CD1c-positive myeloid dendritic cell (primary cell): ENCODE results near the gene TUBE1.

Experiments
- DNase-seq: peaks from one replicate; pipeline ENCODE4 v3.0.0-alpha.2; 2016; ENCODE audit errors: extremely low spot score

Gene TUBE1

DNA sequence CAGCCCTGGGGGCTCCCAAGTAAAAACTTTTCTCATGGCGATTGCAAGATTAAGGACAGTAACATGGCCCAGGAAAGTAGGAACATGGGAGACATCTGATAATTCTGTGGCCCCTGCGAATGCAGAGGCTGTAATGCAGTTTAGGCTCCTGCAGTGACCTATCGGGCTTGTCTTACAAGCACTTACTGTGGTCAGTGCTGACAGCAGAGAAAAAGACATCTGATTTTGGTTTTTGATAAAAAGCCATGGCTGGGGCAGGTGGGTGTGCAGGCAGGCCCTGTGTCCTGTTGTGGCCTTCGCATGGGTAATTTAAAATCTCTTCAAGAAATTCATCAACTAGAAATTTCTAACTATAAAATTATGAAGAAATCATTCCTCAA, 52.7 kb downstream of the TUBE1 start:
- no peak for DNase-seq

DNA sequence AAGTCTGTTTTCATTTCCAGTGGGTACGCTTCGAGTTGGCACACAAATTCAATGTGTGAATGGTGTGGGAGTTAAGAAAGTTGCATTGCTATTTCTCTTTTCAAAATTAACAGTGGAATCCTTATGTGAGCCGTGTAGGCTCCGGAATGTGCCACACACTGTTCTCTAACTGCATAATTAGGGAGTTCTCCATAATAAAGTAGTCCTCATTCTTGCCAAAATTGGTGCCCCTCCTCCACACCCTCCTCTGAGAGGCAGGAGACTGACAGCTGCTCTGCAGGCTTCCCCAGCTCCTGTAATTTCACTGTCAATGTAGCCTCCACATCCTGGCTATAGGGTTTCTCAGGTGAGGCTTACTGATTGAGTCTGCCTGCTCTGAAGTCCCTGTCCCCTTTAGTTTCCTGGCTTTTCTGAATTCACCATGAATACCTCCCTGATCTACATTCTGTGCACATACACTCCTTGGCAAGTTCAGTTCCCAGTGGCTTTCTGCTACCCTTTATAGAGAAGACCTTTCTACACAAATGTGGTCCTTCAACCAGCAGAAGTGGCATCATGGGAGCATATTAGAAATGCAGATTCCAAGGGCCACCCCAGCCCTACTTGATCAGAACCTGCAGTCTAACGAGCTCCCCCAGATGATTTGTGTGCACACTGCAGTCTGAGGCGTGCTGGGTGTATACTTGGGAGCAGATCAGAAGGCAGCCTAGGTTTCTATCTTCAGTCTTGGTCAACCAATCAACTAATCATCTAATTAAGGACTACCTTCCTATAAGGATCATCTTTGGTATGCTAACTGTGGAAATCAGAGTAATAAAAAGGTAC, 53.3 kb downstream of the TUBE1 start:
- DNase-seq = no peak

DNA sequence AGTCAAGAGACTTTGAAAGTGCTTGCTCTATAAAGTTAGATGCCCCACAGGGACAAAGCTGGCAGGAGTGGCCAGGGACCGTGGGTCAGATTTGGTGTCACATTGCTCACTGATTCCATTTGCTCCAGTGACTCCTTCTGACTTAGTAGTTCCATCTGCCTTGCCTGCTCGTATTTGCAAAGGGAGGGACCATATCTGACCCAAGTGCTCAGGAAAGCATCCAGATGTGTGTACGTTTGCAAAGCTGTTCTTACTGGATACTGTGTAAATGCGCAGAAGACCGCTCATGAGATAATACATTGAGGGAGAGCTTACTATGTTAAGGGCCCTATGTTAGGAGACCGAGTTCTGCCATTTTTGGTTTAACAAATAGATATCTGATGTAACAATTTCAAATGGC, 54.6 kb downstream of the TUBE1 start:
- DNase-seq = no peak

DNA sequence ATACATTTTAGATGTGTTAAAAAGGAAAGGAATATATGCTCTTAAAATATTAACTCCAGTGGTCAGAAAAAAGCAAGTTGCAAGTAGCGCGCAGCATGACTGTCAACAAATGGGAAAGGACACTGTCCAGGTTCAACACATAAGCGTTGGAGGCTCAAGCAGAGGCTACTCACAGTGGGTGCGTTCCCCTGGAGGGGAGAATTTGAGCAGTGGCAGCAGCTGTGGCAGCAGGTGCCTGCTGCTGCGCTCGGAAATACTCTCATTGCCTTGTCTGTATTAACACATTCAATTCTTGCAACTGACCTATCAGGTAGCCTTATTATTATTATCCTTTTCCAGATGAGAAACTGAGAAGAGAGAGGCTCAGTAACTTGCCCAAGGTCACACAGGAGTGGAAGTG, 55.3 kb downstream of the TUBE1 start:
- no peak for DNase-seq

DNA sequence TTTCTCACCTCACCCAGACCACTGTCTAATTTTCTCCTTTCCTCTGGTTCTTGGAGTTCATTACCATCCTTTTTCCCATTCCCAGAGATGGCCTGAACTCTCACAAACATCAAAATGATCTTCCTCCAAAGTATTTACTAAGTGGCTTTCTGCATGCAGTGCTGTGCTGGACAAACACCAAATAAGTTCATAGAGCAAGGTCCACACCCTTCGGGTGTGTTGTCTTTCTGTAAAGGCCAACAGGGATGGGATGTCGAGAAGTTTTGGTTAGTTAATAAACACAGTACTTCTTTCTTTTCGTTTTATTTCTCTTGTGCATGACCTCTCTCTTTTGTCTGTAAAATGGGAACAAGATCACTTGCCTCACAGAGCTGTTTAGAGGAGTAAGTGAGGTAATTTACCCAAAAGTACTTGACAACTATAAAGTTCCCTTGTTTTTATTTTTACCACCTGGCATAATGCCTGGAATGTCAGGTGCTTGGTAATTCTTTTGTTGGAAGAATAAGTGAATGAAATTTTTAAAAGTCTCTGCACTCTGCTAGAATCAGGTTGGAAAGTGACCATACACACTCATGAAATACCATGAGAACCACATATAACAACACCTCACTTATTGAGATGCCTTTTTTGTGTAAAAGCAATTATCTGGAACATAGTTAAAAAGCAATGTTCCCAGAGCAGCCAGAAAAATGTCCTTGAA, 56.2 kb downstream of the TUBE1 start:
- no peak for DNase-seq

DNA sequence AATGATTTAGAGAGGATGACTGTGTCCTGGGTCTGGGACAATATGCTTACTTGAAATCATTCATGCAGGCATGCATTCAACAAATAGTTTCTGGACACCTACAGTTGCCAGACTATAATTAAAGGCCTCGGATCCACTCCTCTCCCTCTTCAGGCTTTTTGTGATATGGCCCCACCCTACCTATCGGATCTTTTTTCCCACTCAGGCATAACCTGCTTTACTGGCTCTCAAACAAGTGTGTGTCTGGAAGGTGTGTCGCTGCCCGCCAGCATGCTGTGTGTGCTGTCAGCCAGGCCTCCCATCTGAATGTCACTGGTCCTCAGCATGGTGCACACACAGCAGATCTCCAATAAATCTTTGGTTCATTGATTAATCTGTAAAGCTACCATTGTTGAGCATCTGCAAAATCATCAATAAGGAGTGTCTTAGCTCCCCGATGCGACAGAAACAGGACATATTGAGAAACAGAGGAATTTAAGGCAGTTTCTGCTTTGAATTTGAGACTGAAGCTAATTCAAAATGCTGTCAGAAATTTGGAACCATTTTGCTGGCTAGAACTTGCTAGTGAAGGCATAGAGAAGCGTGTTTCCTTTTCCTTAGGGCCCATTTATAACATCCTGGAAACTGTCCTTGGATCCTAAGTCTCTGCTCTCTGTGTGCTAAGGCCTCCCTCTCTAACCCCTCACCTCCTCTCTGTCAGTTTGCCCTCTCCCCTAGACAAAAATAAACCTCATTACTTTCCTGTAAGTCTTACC, 56.9 kb downstream of the TUBE1 start:
- DNase-seq = no peak

DNA sequence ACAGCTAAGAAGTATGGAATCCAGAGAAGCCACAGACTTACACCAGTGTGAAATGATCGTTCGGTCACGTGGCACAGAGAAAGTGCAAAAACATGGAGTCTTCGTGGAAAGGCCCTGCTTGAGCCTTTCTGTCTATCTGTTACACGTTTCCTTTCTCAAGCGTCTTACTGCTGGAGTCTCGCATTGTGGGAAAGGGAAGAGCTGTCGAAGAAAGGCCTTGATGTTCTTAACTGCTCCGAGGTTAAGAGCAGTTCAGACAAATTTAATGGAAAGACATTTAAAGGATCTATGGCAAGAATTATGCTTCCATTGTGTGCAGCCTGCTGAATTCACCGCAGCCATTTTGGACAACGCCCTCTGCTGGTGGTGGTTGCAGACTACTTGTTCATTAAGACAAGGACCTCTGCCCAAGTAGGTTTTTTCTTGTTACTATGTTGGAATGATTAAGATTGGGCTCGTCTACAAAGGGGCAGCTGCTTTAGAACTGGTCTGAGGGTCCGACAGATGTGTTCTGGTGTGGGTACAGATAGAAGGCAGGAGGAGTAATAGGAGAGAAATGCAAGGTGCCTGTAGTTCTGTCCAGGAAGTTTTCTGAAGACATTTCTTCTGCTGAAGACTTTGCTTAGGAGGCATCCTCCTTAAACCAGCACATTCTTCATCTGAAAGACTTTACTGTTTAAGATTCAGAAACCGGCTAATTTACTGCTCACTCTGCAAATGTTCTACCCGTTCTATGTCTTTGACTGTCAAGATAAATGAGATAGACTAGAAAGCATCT, 58.0 kb downstream of the TUBE1 start:
- DNase-seq = peak; percentile 75

DNA sequence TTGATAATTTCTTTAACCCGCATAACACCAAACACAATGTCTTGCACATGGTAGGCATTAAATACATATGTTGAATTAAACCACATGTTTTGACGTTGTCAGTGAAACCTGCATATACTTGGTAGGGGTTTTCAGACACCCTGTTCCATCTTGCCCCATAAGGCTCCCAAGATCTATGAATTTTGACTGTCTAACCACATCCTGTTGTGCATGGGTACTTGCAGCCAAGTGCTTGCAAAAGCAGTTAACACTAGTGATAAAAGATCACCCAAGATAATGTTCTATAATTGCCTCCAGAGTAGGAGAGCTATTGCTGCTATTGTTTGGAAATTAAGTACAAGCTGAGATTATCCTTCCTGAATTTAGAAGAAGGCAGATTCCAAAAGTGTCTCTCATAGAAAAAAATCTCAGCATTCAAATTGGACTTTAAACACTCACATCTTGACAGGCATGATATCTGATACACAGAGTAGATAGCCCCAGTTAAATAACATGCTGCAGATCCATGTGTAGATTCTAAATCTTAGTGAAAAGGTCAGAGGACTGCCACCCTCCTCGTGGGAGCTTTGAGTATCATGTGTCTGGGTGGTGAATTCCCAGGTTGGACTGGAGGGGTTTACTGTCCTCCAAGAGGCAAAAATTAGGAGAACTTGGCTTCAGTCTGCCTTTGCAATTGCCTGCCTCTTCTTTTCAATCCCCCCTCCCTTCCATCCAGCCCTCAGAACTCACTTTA, 59.2 kb downstream of the TUBE1 start:
- peak; percentile 33 for DNase-seq

DNA sequence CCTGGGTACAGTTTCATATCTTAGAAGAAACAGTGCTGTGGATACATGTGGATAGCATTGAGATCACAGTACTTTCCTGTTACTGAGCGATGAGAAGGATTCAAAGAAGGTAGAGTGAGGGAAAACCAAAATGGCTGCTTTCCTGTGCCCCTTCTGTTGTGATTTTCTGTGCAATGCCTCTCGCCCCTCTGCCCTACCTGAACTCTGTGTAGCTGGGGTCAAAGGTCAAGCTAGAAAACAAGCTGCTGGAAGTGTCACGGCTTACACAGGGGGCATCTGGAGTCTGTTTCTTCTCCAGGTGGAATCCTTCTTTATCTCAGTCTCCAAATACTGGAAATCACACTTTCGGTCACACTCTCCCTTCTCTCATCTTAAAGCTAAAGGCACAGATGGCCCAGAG, 60.3 kb downstream of the TUBE1 start:
- DNase-seq = no peak

DNA sequence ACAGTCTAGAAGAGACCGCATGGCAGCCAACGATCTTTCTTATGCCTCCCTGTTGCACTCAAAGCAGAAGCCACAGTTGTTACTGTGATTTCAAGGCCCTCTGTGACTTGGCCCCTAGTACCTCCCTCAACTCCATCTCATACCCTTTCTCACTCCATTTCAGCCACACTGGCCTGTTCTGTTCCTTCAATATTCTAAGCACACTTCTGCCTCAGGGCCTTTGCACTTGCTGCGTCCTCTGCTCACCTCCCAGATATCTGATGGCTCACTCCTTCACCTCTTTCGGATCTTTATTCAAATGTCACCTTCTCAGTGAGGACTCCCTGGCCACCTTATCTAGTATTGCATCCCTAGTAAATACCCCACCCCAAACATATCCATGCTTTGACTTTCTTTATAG, 62.8 kb downstream of the TUBE1 start:
- DNase-seq = no peak

DNA sequence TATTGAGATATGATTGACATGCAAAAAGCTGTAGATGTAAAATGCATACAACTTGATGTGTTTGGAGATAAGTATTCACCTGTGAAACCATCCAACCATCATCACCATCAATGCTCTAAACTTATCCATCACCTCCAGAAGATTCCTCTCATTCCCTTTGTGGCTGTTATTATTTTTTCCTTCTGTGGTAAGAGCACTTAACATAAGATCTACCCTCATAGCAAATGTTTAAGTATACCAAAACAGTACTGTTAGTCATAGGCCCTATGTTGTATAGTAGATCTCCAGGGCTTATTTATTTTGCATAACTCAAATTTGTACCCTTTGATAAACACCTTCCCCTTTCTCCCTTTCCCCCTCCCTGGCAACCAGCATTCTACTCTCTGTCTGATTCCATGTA, 64.5 kb downstream of the TUBE1 start:
- DNase-seq = no peak

DNA sequence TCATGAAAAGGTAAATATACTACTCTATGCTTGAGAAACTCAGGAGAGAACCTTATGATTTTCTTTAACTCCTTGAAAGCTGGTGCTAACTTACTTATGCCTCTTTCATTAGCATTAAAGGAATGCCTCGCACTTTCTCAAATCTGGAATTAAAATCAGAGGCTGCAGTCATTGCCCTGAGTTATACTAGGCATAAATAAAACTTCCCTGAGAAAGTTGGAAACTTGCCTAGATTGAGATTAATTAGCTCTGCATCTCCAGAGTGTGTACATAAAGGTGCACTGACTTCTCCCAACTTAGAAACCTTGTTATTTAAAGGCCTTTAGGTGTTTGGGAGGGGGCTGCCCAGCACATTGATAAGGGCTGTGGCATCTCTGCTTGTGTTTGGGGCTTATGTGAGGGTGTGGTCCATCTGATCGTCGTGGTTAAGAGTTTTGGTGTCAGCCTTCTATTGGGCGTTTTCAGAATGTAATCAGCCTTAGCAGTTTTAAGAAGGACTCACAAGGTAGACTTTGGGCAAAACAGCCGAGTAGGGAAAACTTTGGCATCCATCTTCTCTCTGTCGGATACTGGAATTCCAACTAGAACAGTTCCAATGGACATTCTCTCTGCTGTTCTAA, 65.5 kb downstream of the TUBE1 start:
- no peak for DNase-seq
